Activated gamma-delta T cell (primary cell): ENCODE measurements around the gene PTPRG.

Experiments used
- DNase-seq: peaks from one replicate; lab custom pipeline; 2025; lab: John Stamatoyannopoulos, UW

PTPRG gene

DNA sequence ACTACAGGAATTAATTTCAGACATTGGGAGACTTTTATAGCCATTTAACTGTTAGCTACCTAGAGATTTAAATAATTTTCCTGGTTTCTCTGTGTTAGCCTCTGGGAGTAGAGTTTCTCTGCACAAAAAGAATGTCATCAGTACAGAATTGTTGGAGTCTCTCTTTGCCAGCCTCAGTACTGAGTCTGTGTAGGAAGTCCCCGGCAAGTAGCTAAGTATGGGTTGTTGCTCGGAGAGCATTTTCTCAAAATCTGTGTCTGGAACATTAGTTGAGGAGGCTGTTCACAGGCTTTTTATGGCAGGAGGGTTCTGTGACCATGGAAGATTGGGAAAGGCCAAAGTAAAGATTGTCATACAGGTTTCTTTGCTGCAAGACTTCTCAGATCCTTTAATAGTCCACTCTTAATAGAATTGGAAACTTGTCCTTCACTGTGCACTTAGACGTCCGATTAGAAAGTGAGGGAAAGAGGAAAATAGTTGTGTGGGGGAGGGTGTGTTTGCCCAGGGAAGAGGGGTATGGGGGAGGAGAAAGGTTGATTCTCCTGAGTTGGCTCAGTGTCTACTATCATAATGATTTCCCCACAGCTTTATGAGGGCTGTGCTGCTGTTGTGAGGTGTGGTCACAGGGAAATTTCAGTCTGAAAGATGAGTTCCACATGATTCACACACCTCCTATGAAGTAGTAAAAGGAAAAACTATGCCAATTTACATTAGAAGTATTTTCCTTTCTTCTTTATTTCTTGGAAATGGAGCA, 207.1 kb downstream of the PTPRG start:
- no peak for DNase-seq

DNA sequence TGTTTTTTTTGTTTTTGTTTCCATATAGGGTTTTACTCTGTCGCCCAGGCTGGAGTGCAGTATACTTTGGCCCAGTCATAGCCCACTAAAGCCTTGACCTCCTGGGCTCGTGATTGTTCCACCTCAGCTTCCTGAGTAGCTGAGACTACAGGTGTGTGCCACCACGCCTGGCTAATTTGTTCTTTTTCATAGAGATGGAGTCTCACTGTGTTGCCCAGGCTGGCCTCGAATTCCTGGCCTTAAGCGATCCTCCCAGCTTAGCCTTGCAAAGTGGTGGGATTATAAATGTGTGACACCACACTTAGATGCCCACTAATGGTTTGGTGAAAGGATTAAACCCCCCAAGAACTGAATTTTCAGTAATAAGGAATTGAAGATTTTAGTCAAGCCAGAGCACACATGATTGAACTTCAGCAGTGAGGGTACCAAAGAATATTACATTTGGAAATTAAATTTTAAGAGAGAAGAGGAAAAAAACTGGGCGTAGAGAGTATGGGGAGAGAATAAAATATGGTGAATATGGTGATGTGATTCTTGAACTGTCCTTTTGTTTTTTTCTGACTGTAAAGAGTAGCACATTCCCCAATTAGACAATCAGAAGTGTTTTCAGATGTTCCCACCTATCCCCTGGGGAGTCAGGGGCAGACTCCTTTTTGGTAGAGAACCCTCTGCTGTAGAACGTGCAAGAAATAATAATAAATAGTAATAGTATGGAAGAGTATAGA, 208.1 kb downstream of the PTPRG start:
- no peak for DNase-seq

DNA sequence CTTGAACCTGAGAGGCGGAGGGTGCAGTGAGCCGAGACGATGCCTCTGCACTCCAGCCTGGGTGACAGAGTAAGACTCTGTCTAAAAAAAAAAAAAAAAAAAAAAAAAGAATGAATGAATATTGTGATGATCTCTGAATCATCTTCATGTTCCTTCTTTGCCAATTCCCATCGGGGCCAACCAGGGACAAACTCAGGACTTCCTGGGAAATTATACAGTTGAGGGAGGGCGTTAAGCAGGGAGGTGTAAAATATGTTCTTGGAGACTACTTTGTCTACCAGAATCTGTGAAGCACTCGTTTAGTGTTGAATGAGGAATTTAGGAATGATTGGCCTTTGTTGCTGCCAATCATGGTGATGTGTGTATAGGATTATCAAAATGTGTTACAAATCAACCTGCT, 210.6 kb downstream of the PTPRG start:
- no peak for DNase-seq

DNA sequence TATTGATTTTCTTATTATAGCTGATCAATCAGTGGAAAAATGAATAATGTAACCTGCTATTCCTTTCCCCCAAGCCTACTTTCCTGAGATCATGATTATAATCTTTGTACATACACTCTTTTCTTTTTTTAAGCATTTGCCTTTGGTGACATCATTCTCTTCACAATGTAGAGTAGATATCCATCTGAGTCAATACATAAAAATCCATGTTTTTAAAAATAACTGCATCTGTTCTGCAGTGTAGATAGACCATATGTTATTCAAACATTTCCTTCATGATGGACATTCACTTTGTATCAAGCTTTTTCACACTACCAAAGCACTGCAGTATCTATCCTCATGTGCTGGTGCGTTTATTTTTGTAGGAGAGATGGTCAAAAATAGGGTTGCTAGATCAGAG, 211.1 kb downstream of the PTPRG start:
- no peak for DNase-seq

DNA sequence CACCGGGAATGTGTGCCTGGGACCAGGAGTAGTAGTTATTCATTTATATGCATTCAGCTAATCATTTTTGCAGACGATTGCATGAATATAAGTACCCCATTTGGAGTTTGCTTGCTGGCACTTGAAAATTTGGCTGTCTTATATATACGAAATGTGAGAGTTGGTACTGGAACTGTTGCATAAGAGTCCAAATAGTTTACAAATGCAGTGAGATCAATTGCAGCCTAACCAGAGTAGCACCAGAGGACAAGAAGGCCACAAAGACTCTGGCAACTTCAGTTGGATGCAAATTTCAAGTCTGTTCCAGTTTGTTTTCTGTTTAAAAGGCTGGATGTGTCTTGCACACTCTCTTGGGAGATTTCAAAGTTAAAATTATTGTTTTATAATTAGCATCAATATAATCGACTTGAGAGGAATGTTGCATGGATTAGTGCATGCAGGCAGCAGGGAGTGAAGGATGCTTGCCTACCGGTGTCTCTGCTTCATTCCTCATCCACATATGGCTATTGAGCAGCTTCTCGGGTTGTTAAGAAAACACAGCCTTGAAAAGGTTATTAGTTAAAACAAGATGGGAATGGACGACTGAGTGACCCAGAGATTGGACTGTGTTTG, 213.0 kb downstream of the PTPRG start:
- DNase-seq, result no peak

DNA sequence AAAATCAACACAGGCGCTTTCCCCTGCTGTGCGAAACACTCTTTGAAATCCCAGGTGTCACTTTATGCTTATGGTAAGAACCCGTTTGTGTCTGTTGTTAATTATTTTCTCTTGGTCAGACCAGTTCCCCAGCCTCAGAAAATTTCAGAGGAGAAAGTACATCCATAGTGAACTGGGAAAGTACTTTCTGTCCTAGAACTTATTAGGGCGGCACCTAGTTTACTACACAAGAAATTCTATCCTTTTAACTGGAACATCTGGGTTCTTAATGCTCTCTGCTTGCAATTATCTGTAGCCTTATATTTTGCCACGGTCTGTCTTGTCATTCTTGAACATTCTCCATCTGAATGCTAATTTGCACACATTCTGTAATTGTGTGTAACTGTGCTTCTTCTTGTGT, 215.0 kb downstream of the PTPRG start:
- DNase-seq, result no peak

DNA sequence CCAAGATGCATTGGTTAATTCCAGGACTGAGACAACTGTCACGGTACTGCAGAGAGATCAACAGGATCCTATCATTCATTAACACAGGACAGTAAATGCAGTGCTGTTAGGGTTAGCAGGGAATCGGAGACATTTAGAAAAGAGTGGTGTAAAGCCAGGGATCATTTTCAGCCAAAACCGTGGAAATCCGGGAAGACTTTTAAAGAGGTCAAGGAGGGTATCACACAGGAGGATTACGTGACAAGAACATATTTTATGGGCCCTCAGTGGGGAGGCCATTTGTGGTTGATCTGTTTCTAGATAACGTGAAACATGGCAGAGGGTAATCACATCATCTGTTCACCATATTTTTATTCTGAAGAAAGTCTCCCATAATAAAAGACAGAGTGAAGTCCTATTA, 216.1 kb downstream of the PTPRG start:
- DNase-seq, result no peak

DNA sequence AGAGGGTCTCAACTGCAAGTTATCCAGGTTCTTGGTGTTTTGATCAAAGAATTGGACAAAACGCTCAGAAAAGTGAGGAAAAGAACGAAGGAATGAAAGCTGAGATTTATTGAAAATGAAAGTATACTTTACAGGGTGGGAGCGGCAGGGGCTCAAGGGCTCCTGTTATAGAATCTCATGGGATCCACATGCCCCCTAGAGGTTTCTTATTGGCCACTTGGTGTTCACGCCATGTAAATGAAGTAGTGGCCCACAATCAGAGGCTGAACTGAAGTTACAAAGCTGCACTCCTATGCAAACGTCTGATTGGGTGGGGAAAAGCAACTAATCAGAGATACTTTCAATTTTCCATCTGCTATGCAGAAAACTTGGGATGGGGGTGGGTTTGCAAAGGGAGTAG, 216.7 kb downstream of the PTPRG start:
- no peak for DNase-seq

DNA sequence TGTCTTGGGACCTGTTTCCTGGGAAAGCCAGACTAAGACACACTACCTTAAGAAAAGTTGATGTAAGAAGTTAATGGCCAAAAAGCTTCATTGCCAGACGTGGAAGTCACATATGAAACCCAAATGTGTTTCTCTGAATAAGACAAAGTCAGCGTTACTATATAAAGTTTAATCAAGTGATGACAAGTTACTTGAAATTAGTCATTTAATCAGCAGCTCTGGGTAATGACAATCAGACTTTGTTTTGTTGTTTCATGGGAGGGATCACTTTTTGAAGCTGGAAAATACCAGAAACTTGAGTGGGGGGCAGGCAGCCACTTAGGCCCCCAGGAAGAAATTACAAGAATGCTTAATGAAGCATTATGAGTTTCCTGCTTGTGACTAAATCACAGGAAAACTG, 218.6 kb downstream of the PTPRG start:
- DNase-seq, result no peak

DNA sequence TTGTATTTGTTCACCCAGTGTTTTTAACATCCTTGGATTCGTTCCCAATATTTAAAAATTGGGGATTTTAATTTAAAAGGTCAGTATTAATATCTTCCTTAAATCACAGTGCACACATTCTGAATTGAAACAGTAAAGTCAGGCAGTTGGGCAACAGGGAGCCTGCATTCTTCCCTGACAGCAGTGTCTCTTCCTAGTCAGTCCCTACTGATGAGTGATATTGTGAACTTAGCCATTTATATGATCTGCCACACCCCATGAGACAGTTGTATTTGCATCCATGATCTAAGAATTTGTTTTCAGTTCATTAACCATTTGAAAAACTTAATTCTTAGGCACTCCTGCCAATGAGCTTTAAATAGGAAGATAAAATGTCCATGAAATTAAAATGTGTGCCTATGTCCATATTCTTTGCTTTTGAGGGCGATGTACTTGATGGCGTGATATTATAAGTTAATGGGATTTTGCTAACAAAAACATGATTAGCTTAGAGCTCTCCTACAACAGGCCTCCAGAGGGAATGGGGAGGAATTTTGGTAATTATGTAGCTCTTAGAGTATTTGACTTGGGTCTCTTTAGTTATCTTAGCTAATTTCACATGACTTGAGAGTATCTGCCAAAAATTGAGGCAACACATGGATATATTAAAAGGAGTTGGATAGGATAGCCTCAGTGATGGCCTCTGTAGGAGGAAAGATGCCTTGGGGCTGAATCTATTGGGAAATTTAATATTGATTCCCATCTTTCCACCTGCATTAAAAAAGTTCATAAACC, 219.3 kb downstream of the PTPRG start:
- DNase-seq, result no peak

DNA sequence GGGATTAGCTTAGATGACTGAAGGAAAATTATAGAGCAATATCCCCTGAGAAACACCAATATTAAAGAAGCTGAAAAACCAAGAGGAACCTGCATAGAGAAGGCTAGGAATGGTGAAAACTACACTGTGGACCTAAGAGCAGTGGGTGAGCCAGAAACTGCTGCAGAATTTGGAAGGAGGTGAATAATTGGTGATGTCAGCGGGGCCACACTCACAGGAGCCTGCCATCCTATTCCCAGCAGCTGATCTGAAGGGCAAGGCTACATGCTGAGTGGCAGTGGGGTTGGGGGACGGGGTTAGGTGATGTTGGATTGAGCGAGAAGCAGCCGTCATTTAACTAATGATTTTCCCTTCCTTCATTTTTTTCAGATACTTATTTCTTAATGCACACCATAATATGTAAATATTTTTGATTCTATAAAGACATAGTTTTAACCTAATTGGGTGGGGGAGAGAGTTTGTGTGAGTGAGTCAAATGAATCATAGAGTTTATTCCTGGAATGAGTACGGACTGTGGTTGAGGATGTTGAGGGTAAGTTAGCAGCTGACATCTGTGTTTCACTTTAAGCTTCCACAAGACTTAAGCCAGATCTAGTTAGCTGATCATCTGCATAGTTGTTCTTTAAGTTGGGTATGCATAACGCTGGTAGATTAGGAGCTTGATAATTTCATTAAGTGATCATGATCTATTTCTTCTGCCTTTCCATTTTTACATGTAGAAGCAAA, 222.8 kb downstream of the PTPRG start:
- no peak for DNase-seq

DNA sequence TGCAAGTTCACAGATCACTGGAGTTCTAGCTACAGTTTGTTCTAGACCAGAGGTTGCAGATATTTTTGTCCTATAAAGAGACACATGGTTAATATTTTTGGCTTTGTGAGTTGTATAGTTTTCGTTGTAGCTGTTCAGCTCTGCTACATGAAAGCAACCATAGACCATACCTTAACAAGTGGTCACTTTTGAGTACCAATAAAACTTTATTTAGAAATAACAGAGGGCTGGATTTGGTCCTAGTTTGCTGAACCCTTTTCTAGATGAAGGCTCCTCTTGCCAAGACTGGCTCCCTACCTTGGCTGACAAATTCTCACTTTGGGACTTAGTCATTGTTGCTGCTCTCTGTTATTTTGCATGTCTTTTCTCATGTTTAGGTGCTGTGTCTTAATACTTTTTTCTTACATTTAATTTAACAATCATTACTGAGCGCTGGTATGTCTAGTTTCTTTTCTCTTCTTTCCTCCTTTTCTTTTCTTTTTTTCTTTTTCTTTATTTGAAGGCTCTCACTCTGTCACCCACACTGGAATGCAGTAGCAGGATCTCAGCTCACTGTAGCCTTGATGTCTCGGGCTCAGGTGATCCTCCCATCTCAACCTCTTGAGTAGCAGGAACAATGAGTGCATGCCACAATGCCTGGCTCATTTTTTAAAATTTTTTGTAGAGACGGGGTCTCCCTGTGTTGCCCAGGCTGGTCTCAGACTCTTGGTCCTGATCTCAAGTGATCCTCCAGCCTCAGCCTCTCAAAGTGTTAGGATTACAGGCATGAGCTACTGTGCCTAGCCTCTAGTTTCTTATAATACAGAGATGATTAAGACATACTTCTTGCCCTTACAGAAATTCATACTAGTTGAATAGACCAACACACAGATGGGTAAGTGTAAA, 227.5 kb downstream of the PTPRG start:
- no peak for DNase-seq

DNA sequence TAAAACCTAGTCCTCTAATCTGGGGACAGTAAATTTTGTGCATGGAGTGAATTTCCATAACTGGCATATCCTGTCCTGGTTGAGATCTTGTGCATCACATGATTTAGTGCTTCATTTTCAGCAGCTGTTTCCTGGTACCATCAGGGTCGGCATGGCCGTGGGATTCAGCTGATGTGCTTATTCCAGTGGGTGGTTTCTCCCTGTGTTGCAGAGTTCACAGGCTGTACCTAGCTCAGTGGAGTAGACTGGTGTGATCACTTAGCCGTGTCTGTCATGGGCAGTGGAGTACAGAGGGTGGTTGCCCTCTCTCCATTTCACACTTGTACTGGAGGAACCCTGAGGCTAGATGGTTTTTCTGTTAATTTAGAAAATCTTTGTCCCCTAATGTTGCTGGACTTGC, 228.5 kb downstream of the PTPRG start:
- DNase-seq, result no peak

DNA sequence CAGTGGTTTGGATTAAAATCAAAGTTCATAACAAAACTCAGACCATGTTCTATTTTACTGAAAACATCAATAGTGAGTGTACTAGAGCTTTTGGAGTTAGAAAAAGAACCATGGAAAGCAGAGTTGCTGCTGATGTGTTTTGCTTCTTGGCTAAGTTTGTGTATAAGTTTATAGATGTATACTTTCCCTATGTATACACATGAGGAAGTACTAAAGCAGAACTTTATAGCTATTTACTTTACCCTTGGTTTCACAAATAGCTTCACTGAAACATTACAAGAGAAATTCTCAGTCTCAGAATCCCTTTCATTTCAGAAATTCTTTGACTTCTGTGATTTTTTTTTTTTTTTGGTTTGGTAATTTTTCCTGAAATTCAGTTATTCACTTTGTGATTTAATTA, 229.0 kb downstream of the PTPRG start:
- no peak for DNase-seq

DNA sequence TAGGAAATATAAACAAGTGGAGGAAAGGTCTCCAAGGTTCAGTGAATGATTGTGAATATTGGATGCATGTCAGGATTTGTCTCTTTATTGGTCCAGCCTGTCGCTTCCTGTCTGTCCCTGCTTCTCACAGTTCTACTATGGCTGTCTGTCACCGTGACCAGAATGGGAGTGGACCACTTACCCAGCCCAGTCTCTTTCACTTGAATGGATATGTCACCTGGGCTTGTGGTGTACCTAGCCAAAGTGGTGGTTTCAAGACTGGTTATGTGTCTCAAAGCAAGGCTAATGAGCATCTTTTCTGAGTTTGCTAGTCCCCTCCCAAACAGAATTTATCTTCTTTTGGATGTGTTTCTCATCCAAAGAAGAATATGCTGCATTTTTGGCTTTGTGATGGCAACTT, 231.7 kb downstream of the PTPRG start:
- DNase-seq, result no peak

DNA sequence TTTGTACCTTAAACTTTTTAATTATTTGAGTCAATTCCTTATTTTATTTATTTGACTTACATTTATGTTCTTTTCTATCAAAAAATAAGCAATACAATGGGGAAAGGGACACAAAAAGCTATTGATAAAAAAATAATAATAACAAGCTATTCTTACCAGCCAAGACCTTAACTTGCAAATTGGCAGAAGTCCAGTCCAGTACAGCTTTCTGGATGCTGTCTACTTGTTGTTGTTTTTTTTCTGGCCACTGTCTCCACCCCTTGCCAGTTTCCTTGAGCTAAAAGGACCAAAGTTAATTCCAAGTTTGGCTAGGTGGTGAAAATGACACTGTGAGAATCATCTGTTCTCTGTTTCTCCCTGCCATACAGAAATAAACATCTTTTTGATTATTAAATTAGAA, 232.2 kb downstream of the PTPRG start:
- no peak for DNase-seq

DNA sequence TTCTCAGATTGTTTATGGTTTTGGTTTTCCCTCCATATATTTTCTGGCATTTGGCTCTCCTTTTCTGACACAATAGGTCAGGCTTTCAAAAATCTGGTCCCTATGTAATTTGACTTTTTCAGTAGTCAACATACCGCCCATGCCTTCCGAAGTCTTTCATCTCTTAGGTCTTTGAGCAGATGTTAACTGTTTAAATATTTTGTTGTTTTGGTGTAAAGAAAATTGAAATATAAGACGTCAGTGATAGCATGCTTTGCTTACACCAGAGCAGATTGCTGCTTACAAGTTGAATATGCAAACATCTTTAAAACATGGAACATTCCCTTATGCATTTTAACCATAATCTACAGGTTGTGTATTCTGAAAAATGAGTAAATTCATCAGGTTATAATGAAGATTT, 233.0 kb downstream of the PTPRG start:
- no peak for DNase-seq

DNA sequence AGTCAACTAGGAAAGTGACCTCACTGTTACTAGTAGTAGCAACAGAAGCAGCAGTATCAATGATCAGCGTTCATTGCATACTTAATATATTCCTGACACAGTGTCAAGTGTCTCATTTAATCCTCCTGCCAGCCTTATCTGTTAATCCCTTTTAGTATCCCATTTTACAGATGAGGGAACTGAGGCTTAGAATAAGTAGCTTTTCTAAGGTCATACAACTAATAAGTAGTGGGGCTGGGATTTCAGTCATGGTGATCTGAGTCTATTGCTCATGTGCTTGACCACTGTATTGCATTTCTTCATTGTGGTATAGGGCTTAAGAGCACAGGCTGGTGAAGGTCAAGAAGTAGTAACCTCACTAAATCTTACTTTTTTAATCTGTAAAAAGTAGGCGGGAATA, 233.6 kb downstream of the PTPRG start:
- no peak for DNase-seq

DNA sequence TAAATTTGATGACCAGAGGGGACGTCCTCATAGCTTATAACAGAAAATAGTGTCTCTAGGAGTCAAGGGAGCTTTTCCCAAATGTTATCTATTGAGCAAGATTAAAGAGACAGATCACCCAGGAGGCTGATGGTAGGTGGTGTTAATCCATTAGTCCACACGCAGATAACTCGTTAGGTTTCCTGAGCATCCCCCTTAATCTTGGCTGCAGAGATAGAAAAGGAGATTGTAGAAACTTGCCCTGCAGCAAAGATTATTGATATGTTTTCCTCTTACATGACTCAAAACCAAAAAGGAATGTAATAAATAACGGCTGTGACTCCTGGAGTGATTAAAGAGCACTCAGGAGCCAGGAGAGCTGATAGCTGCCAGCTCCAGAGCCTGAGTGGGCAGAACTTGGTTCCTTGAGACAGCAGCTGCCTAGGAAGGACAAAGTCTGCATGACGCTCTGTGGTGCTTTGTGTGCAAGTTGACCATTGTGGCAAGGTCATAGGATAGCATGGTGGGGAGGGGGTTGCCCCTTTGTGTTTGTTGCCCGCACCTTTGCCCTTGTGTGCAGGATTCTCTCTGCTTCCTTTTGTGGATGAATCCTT, 234.8 kb downstream of the PTPRG start:
- DNase-seq, result no peak

DNA sequence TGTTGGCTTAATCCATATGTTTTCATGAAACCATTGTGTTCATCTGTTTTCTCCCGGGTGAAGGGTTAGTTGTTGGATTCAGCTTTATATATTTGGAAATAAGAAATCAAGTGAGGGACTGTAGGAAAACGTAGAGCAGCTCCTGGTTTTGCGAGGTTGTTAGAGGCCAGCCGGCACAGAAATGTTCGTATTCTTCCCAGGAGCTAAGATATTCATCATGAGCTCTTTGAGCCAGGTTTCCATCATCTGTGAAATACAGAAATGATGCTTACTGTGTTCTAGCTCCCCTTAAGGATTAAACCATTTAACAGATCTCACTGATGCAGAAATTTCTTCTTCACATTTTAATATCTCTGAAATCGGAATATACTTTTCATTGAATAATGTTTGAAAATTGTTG, 235.5 kb downstream of the PTPRG start:
- no peak for DNase-seq
